GM19099 (cell line): ENCODE results near the gene KRTAP9-7.

Experiments used
- POLR2A ChIP-seq: IDR thresholded peaks from 3 replicates; pipeline ENCODE4 v1.6.1; 2011; ENCODE audit warnings: low read depth; ENCODE audit not compliant: insufficient read length; ENCODE audit errors: extremely low read depth

Gene KRTAP9-7

GRCh38 chr17:41304091-41304490 is 28.6 kb downstream of the KRTAP9-7 start:
- TF ChIP-seq POLR2A = no peak

GRCh38 chr17:41307647-41308046 is 32.1 kb downstream of the KRTAP9-7 start:
- no peak for TF ChIP-seq POLR2A

- no peak for TF ChIP-seq POLR2A
Observed at GRCh38 chr17:41308251-41308917, 32.9 kb downstream of the KRTAP9-7 start.

DNA sequence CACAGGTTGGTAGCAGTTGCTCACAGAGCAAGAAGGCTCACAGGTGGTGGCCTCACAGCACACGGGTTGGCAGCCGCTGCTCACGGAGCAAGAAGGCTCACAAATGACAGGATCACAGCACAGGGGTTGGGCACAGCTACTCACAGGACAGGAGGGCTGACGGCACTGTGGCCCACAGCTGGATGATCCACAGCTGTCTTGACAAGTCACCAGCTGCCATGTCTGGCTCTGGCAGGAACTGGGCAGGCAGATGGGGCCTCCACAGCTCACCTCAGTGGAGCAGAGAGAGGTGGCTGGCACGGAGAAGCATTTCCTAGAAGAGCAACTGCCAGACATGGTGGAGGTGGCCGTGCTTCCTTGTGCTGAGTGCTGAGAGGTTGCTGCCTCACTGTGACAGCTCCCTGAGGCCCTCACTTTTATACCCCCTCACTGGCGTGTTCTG is 33.4 kb downstream of the KRTAP9-7 start, which contains the start of gene KRTAP16-1:
TSS of gene KRTAP16-1 (minus strand) at position 392 of the 442 bp plus-strand sequence. CDS start at position 336, 56 bp downstream.
- no peak for TF ChIP-seq POLR2A

- TF ChIP-seq POLR2A = no peak
Observed at GRCh38 chr17:41311111-41311510, 35.6 kb downstream of the KRTAP9-7 start.

GRCh38 chr17:41315204-41315794 is 39.8 kb downstream of the KRTAP9-7 start, which contains the start of gene KRTAP17-1:
TSS of gene KRTAP17-1 (minus strand) at chr17:41315710. CDS start at chr17:41315650, 60 bp downstream.
- TF ChIP-seq POLR2A = no peak

DNA sequence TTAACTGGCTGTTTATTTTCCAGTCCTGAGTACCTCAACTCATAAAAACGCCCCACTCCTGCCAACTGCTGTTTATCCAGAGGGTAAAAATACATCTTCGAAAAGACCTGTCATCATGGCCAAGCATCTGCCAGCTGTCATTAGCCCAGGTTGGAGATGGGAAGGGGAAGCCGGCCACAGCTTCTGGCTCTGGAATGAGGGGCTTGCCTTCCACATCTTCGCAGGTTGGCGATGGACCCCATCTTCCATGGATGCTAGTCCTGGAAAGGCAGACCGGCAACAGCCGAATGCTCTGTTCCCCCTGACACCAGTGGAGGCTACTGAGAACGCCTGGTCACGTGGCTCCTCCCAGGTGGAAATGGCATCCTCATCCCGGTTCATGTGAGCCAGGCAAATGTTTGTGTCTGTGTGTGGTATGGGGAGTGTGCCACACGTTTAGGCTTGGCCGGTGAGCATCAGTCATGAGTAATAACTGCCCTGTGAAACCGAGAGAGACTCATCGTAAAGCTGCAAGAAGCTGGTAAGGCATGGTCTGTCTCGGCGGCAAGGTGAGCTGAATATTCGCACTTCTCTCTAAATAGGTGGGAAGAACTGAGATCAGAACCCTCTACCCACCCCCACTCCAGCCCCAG is 40.4 kb downstream of the KRTAP9-7 start:
- TF ChIP-seq POLR2A = no peak

DNA sequence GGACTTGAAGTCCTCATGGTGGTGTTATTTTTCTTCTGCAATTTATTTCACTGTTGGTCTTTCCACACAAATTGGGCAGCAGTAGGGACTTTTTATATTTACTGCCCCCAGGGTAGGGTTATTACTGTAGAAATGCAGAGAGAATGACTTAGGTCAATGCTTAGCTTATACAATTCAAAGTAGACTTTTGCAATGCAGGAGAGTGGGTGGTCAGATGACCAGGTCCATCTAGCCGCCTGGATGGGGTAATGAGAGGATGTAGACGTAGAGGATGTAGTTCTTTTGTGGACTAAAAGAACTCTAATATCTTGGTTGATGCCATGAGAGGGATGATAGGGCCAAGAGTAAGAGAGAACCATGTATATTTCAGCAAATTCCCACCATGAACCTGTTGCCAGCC is 42.7 kb downstream of the KRTAP9-7 start:
- TF ChIP-seq POLR2A = no peak

DNA sequence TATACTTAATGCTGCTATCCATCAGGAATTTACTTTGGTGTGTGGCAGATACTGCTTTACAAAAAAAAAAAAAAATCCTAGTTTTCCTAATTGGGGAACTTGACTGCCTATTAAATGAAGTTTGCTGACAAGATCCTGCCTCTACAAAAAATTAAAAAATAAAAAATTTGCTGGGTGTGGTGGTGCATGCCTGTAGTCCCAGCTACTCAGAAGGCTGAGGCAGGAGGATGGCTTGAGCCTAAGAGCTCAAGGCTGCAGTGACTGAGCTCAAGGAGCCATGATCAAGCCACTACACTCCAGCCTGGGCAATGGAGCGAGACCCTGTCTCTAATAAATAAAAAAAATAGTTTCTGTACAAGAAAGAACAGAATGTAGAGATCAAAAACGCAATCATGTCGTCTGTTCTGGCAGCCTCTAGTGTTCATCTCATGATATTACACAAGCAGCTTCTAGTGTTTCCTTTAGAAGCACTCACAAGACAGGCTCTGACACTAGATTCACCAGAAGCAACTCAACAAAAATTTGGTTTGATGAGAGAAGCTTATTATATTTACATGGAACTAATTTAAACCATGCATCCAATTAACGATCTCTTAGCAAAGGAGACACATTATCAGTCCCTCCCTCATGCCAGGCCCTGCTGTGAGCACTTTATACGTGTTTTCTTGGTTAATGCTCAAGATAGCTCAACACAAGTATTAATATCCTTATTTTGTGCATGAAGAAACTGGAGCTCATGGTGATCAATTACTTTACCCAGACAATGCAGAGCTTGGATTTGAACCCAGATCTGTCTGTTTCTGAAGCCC is 46.8 kb downstream of the KRTAP9-7 start:
- no peak for TF ChIP-seq POLR2A

GRCh38 chr17:41322903-41323895 is 47.7 kb downstream of the KRTAP9-7 start:
- no peak for TF ChIP-seq POLR2A

DNA sequence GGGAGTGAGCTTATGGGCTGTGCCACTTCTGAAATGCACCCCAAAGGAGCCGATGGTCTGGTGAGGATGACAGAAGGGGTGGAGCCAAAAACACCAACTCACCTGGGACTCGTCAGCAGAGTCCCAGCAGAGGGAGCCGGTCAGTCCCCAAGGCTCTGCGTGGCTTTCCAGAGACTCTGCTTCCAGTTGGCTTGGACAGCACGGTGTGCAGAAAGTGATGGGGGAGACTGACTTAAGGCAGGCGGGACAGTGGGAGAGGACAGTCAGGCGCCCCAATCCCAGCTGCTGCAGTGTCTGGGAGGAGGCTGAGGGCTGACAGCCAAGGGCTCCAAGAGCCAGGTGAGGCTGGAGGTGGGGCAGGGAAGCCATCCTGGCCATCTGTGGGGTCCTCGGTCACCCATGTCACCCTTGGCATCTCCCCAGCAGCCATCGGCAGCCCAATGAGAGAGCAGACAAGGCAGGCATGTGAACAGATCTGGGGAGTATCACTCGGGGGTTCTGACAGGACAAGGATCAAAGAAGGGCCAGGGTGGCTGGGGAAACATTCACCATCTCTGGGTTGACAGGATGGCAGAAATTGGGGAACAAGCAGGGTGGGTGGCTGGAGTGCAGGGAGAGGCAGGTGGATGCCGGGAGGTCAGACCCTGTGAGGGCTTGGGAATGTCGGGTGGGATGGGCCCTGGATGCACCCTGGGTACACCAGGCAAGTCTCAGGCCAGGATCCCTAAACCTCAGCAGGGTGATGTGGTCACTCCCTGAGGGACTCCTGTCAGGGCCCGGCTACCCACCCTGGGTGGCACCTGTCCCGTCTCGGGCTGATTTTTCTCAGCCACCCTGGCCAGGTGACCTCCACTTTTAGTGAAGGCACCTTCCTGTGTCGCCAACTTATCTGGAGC is 48.9 kb downstream of the KRTAP9-7 start:
- no peak for TF ChIP-seq POLR2A

DNA sequence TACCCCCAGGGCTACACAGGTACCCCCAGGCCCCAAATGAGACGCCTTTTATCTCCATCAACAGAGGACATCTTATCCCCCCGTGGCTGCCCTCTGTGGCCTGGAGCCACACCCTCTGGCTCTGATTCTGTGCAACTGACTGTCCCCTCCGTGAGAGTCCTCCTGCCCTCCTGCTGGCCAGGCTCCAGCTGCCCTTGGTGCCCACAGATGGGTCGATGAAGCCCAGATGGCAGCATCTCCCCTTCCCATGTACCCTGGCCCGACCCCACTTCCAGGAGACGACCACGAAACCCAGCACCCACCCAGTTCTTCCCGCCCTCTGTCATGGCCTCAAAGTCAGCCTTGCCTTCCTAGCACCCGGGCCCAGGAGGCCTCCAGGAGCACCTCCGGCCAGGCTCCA is 49.6 kb downstream of the KRTAP9-7 start:
- no peak for TF ChIP-seq POLR2A

GRCh38 chr17:41325611-41326010 is 50.1 kb downstream of the KRTAP9-7 start:
- no peak for TF ChIP-seq POLR2A
